H9 (cell line): ENCODE measurements around the gene S100A8. TPM values are rescaled to one million over a fixed set of nuclear protein-coding genes. Genes with fewer than 3 reads are reported as not detected.

Experiments used
- DNase-seq: peaks from one replicate; pipeline ENCODE4 v3.0.0-alpha.2; 2017
- H2AFZ ChIP-seq: one replicate; pipeline ENCODE4 v1.6.1; 2013; ENCODE audit warnings: mild to moderate bottlenecking, low read length, control low read depth, moderate library complexity
- H2AK5ac ChIP-seq: 2 replicates; pipeline ENCODE4 v1.6.1; 2013; ENCODE audit warnings: low read length, control low read depth, mixed read lengths; ENCODE audit not compliant: insufficient read length
- H2BK120ac ChIP-seq: one replicate; pipeline ENCODE4 v1.6.1; 2013; ENCODE audit warnings: low read depth, mild to moderate bottlenecking, low read length, control low read depth, inconsistent platforms; ENCODE audit not compliant: poor library complexity, severe bottlenecking
- H2BK12ac ChIP-seq: 2 replicates; pipeline ENCODE4 v1.6.1; 2013; ENCODE audit warnings: low read length, control low read depth, mixed read lengths, low read depth; ENCODE audit not compliant: insufficient read length
- H2BK15ac ChIP-seq: 2 replicates; pipeline ENCODE4 v1.6.1; 2013; ENCODE audit warnings: low read depth, low read length, control low read depth
- H2BK20ac ChIP-seq: one replicate; pipeline ENCODE4 v1.6.1; 2013; ENCODE audit warnings: low read depth, mild to moderate bottlenecking, low read length, control low read depth, inconsistent platforms; ENCODE audit not compliant: poor library complexity, severe bottlenecking
- H2BK5ac ChIP-seq: 2 replicates; pipeline ENCODE4 v1.6.1; 2013; ENCODE audit warnings: low read length, control low read depth, mixed read lengths; ENCODE audit not compliant: insufficient read length
- H3K14ac ChIP-seq: 2 replicates; pipeline ENCODE4 v1.6.1; 2013; ENCODE audit warnings: low read length, control low read depth; ENCODE audit not compliant: insufficient read depth
- H3K18ac ChIP-seq: 2 replicates; pipeline ENCODE4 v1.6.1; 2013; ENCODE audit warnings: low read depth, mild to moderate bottlenecking, mixed read lengths, low read length, control low read depth; ENCODE audit not compliant: insufficient read length
- H3K23ac ChIP-seq: 2 replicates; pipeline ENCODE4 v1.6.1; 2013; ENCODE audit warnings: low read length, control low read depth, mixed read lengths, low read depth; ENCODE audit not compliant: insufficient read length
- H3K23me2 ChIP-seq: 2 replicates; pipeline ENCODE4 v1.6.1; 2013; ENCODE audit warnings: low read depth, mild to moderate bottlenecking, mixed read lengths, low read length, control low read depth; ENCODE audit not compliant: insufficient read length, poor library complexity, severe bottlenecking
- H3K27ac ChIP-seq: 2 replicates; pipeline ENCODE4 v1.5.1; 2013; ENCODE audit warnings: low read length, control low read depth, mixed read lengths, low read depth; ENCODE audit not compliant: insufficient read length
- H3K27me3 ChIP-seq: 2 replicates; pipeline ENCODE4 v1.6.1; 2013; ENCODE audit warnings: low read length, control low read depth, inconsistent platforms; ENCODE audit not compliant: insufficient read depth
- H3K4ac ChIP-seq: 2 replicates; pipeline ENCODE4 v1.6.1; 2013; ENCODE audit warnings: low read depth, mild to moderate bottlenecking, control low read depth, inconsistent platforms, low read length, moderate library complexity
- H3K4me1 ChIP-seq: 2 replicates; pipeline ENCODE4 v1.6.1; 2013; ENCODE audit warnings: low read length, control low read depth, inconsistent platforms; ENCODE audit not compliant: insufficient read depth
- H3K4me2 ChIP-seq: 2 replicates; pipeline ENCODE4 v1.6.1; 2013; ENCODE audit warnings: low read length, control low read depth, mixed read lengths; ENCODE audit not compliant: insufficient read length, insufficient read depth
- H3K56ac ChIP-seq: 2 replicates; pipeline ENCODE4 v1.6.1; 2013; ENCODE audit warnings: low read depth, mild to moderate bottlenecking, mixed read lengths, low read length, control low read depth; ENCODE audit not compliant: insufficient read length
- H3K79me1 ChIP-seq: 2 replicates; pipeline ENCODE4 v1.6.1; 2013; ENCODE audit warnings: low read depth, mild to moderate bottlenecking, moderate library complexity, low read length, control low read depth, inconsistent platforms; ENCODE audit not compliant: insufficient read depth, poor library complexity, severe bottlenecking
- H3K79me2 ChIP-seq: 2 replicates; pipeline ENCODE4 v1.6.1; 2013; ENCODE audit warnings: low read length, control low read depth, inconsistent platforms; ENCODE audit not compliant: insufficient read depth
- H3K9ac ChIP-seq: 2 replicates; pipeline ENCODE4 v1.6.1; 2013; ENCODE audit warnings: low read length, control low read depth, mixed read lengths; ENCODE audit not compliant: insufficient read length; ENCODE audit errors: extremely low read depth
- H3K9me3 ChIP-seq: one replicate; pipeline ENCODE4 v1.6.1; 2013; ENCODE audit warnings: low read depth, low read length, inconsistent platforms; ENCODE audit not compliant: control insufficient read depth
- H3T11ph ChIP-seq: one replicate; pipeline ENCODE4 v1.6.1; 2013; ENCODE audit warnings: mild to moderate bottlenecking, low read length, control low read depth, inconsistent platforms
- H4K20me1 ChIP-seq: one replicate; pipeline ENCODE4 v1.6.1; 2013; ENCODE audit not compliant: control insufficient read depth, insufficient read length, insufficient read depth
- H4K5ac ChIP-seq: 2 replicates; pipeline ENCODE4 v1.6.1; 2013; ENCODE audit warnings: low read depth, mild to moderate bottlenecking, mixed read lengths, low read length, control low read depth; ENCODE audit not compliant: insufficient read length
- H4K8ac ChIP-seq: replicated peaks from 2 replicates; pipeline ENCODE4 v1.6.1; 2013; ENCODE audit warnings: low read length, control low read depth, mixed read lengths, low read depth; ENCODE audit not compliant: insufficient read length
- H4K91ac ChIP-seq: 2 replicates; pipeline ENCODE4 v1.6.1; 2013; ENCODE audit warnings: low read depth, mild to moderate bottlenecking, moderate library complexity, mixed read lengths, low read length, control low read depth; ENCODE audit not compliant: insufficient read length
- H3K27ac Mint-ChIP-seq, 3 experiments: 2 replicates in 2 of 3; 3 replicates in 1 of 3; pipeline ENCODE4 v1.8.0; 2020 to 2021; ENCODE audit warnings: mixed read lengths in 3 of 3, mild to moderate bottlenecking in 1 of 3, moderate library complexity in 1 of 3
- H3K27me3 Mint-ChIP-seq: 2 replicates; pipeline ENCODE4 v1.8.0; 2021; ENCODE audit warnings: low read depth, mild to moderate bottlenecking, moderate library complexity, mixed read lengths
- H3K36me3 Mint-ChIP-seq, 3 experiments: 2 replicates in 2 of 3; 3 replicates in 1 of 3; pipeline ENCODE4 v1.8.0; 2020 to 2021; ENCODE audit warnings: low read depth in 3 of 3, mixed read lengths in 3 of 3; ENCODE audit not compliant: insufficient read depth in 1 of 3
- H3K4me1 Mint-ChIP-seq, 2 experiments: 2 replicates each; pipeline ENCODE4 v1.8.0; 2020; ENCODE audit warnings: mixed read lengths in 2 of 2
- H3K4me3 Mint-ChIP-seq, 2 experiments: 2 replicates in 1 of 2; 3 replicates in 1 of 2; pipeline ENCODE4 v1.8.0; 2020 to 2021; ENCODE audit warnings: mild to moderate bottlenecking in 2 of 2, mixed read lengths in 2 of 2, moderate library complexity in 1 of 2
- H3K9me3 Mint-ChIP-seq, 2 experiments: 2 replicates in 1 of 2; 3 replicates in 1 of 2; pipeline ENCODE4 v1.8.0; 2020; ENCODE audit warnings: mild to moderate bottlenecking in 2 of 2, mixed read lengths in 2 of 2, moderate library complexity in 1 of 2
- WGBS: extraction: QIAGEN DNeasy Blood & Tissue Kit; methylation state at CpG from one replicate; pipeline ENCODE4 v1.1.7; 2013; ENCODE audit warnings: missing lambda C conversion rate, low lambda C conversion rate, mixed read lengths; ENCODE audit not compliant: insufficient read length; ENCODE audit errors: extremely low coverage; 5-methylcytosine and 5-hydroxymethylcytosine counted together
- total RNA-seq: library from RNA; stranded (reverse); gene quantifications from 2 replicates; pipeline ENCODE4 v1.2.1, GENCODE V29; 2021
- TF ChIP-seq, protein P1 (sequence below): fragments of 200-600 bp; sonication (generic); conservative IDR thresholded peaks from 3 replicates; pipeline ENCODE4 v1.8.0; 2021; ENCODE audit warnings: antibody characterized with exemption, mild to moderate bottlenecking

S100A8 gene
- total RNA-seq, 1 experiment from 2014 or later, result not detected

DNA sequence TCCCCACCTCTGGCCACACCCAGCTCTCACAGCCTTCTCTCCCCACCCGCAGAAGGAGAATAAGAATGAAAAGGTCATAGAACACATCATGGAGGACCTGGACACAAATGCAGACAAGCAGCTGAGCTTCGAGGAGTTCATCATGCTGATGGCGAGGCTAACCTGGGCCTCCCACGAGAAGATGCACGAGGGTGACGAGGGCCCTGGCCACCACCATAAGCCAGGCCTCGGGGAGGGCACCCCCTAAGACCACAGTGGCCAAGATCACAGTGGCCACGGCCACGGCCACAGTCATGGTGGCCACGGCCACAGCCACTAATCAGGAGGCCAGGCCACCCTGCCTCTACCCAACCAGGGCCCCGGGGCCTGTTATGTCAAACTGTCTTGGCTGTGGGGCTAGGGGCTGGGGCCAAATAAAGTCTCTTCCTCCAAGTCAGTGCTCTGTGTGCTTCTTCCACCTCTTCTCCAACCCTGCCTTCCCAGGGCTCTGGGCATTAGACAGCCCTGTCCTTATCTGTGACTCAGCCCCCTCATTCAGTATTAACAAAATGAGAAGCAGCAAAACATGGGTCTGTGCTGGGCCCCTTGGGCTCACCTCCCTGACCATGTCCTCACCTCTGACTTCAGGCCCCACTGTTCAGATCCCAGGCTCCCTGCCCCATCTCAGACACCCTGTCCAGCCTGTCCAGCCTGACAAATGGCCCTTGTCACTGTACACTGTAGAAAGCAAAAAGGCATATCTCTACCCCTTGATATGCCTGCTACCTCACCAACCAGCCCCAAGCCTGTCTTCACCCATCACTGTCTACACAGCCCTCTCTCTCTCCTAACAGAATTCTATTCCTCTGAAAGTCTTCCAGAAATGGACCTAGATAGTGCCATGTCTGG is 30.0 kb downstream of the S100A8 start:
- Histone ChIP-seq H2BK15ac (no peak overlapping the region), H2BK20ac (no peak overlapping the region), H3K18ac (no peak overlapping the region), H4K8ac (no peak overlapping the region), H2BK5ac (no peak overlapping the region), H3K4me1 (no peaks in the 10 kb centered on the region), H3K9me3 (no peaks in the 10 kb centered on the region), H2AFZ (no peak overlapping the region), H3K9ac (no peak overlapping the region), H3K27me3 (no peaks in the 10 kb centered on the region), H3K27ac (no peak overlapping the region), H3K14ac (no peak overlapping the region; the same call in 1 of the 2 replicates), H3K79me1 (no peaks in the 10 kb centered on the region), H3T11ph (no peak overlapping the region), H3K56ac (no peak overlapping the region), H4K5ac (no peak overlapping the region), H2AK5ac (no peak overlapping the region), H3K79me2 (no peaks in the 10 kb centered on the region), H2BK12ac (no peak overlapping the region), H3K4me2 (no peak overlapping the region), H3K23ac (no peak overlapping the region), H4K20me1 (no peaks in the 10 kb centered on the region), H3K23me2 (no peaks in the 10 kb centered on the region), H4K91ac (no peak overlapping the region), H2BK120ac (no peak overlapping the region), H3K4ac (no peak overlapping the region)
- H3K4me3 Mint-ChIP-seq, result no peak overlapping the region
- TF ChIP-seq, protein P1, sequence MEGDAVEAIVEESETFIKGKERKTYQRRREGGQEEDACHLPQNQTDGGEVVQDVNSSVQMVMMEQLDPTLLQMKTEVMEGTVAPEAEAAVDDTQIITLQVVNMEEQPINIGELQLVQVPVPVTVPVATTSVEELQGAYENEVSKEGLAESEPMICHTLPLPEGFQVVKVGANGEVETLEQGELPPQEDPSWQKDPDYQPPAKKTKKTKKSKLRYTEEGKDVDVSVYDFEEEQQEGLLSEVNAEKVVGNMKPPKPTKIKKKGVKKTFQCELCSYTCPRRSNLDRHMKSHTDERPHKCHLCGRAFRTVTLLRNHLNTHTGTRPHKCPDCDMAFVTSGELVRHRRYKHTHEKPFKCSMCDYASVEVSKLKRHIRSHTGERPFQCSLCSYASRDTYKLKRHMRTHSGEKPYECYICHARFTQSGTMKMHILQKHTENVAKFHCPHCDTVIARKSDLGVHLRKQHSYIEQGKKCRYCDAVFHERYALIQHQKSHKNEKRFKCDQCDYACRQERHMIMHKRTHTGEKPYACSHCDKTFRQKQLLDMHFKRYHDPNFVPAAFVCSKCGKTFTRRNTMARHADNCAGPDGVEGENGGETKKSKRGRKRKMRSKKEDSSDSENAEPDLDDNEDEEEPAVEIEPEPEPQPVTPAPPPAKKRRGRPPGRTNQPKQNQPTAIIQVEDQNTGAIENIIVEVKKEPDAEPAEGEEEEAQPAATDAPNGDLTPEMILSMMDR, result no peak
- H3K27ac Mint-ChIP-seq, result peak overlapping the region in 2 of 3 experiments; percentile 16 to 59; a peak in 2 of 7 replicates
- peak; percentile 13 for DNase-seq
- no peaks in the 10 kb centered on the region for H3K4me1 Mint-ChIP-seq
- H3K36me3 Mint-ChIP-seq, result no peaks in the 10 kb centered on the region
- H3K27me3 Mint-ChIP-seq, result peaks cover 2% of the 10 kb centered on the region
- no CpG with 5 or more reads among the region's 11 CpGs for WGBS
- peaks cover 0 to 10% of the 10 kb centered on the region in 2 experiments; a peak in 2 of 5 replicates for H3K9me3 Mint-ChIP-seq
